Measurements from ENCODE around the gene DPF3.

Gene DPF3

GRCh38 chr14:72926292-72927028 lies 32.6 kb upstream of the DPF3 start, which contains the start of gene DCAF4:
Gene DCAF4 (plus strand): TSS chr14:72926464. CDS start chr14:72937979, 11,515 bp downstream.
- Histone ChIP-seq H3F3A (ENCODE audit: insufficient read depth, low read length) (peaks cover 4% of the 10 kb centered on the region; the same call in 1 of the 2 replicates), H3K9me2 (replicated peaks; ENCODE audit: insufficient read depth, low read length) (no peaks in the 10 kb centered on the region), H3K9me3 (replicated peaks; ENCODE audit: insufficient read depth, low read length) (no peaks in the 10 kb centered on the region), H3K79me2 (ENCODE audit: low read length) (peaks cover 23% of the 10 kb centered on the region), H3K4me2 (ENCODE audit: low read depth, low read length) (peak within 1 kb of the TSS; percentile 80), H3K9ac (ENCODE audit: low read length) (peak within 1 kb of the TSS; percentile 80), H4K20me1 (ENCODE audit: insufficient read depth, low read length) (no peaks in the 10 kb centered on the region), H3K27ac (ENCODE audit: low read length) (peak within 1 kb of the TSS; percentile 72; the same call in 1 of the 2 replicates), H3K4me3 (ENCODE audit: low read length) (peak within 1 kb of the TSS; percentile 79), H2AFZ (ENCODE audit: low read length) (peak within 1 kb of the TSS; percentile 72), H3K4me1 (ENCODE audit: low read length) (no peaks in the 10 kb centered on the region), H3K27me3 (replicated peaks; ENCODE audit: insufficient read depth, low read length) (no peaks in the 10 kb centered on the region), H3K36me3 (replicated peaks; ENCODE audit: insufficient read depth, low read length) (no peaks in the 10 kb centered on the region)
- peak; percentile 96 for DNase-seq
- TF ChIP-seq EZH2 (optimal IDR thresholded peaks at IDR 0.05; ENCODE audit: low read depth, low read length): no peak
- TF ChIP-seq EZH2phosphoT487 (IDR thresholded peaks at IDR 0.05; ENCODE audit: low read length): no peak
- TF ChIP-seq CTCF (IDR thresholded peaks at IDR 0.05; ENCODE audit: low read length): no peak

- Histone ChIP-seq H3K4me2 (ENCODE audit: low read depth, low read length) (peak overlapping the region; percentile 72), H4K20me1 (ENCODE audit: insufficient read depth, low read length) (no peaks in the 10 kb centered on the region), H3K36me3 (replicated peaks; ENCODE audit: insufficient read depth, low read length) (no peaks in the 10 kb centered on the region), H3K9ac (ENCODE audit: low read length) (peak overlapping the region; percentile 23; the same call in 1 of the 2 replicates), H3K9me2 (replicated peaks; ENCODE audit: insufficient read depth, low read length) (no peaks in the 10 kb centered on the region), H2AFZ (ENCODE audit: low read length) (peak overlapping the region; percentile 70), H3K4me1 (ENCODE audit: low read length) (no peaks in the 10 kb centered on the region), H3K79me2 (ENCODE audit: low read length) (peaks cover 20% of the 10 kb centered on the region), H3K9me3 (replicated peaks; ENCODE audit: insufficient read depth, low read length) (no peaks in the 10 kb centered on the region), H3K4me3 (ENCODE audit: low read length) (peak overlapping the region; percentile 62), H3K27me3 (replicated peaks; ENCODE audit: insufficient read depth, low read length) (no peaks in the 10 kb centered on the region), H3F3A (ENCODE audit: insufficient read depth, low read length) (peaks cover 4% of the 10 kb centered on the region; the same call in 1 of the 2 replicates), H3K27ac (ENCODE audit: low read length) (no peak overlapping the region)
- TF ChIP-seq EZH2 (optimal IDR thresholded peaks at IDR 0.05; ENCODE audit: low read depth, low read length) (no peak), EZH2phosphoT487 (IDR thresholded peaks at IDR 0.05; ENCODE audit: low read length) (no peak), CTCF (IDR thresholded peaks at IDR 0.05; ENCODE audit: low read length) (no peak)
- DNase-seq: no peak
These were observed 32.0 kb upstream of the DPF3 start for GRCh38 chr14:72925815-72926291.

GRCh38 chr14:72925171-72925759 lies 31.4 kb upstream of the DPF3 start:
- Histone ChIP-seq H3K9me3 (replicated peaks; ENCODE audit: insufficient read depth, low read length) (no peaks in the 10 kb centered on the region), H4K20me1 (ENCODE audit: insufficient read depth, low read length) (no peaks in the 10 kb centered on the region), H3K4me3 (ENCODE audit: low read length) (peak overlapping the region; percentile 62), H3F3A (ENCODE audit: insufficient read depth, low read length) (peaks cover 4% of the 10 kb centered on the region; the same call in 1 of the 2 replicates), H3K4me2 (ENCODE audit: low read depth, low read length) (peak overlapping the region; percentile 72), H2AFZ (ENCODE audit: low read length) (peak overlapping the region; percentile 70), H3K27me3 (replicated peaks; ENCODE audit: insufficient read depth, low read length) (no peaks in the 10 kb centered on the region), H3K9me2 (replicated peaks; ENCODE audit: insufficient read depth, low read length) (no peaks in the 10 kb centered on the region), H3K9ac (ENCODE audit: low read length) (no peak overlapping the region; the same call in 1 of the 2 replicates), H3K27ac (ENCODE audit: low read length) (no peak overlapping the region), H3K36me3 (replicated peaks; ENCODE audit: insufficient read depth, low read length) (no peaks in the 10 kb centered on the region), H3K4me1 (ENCODE audit: low read length) (no peaks in the 10 kb centered on the region), H3K79me2 (ENCODE audit: low read length) (peaks cover 18% of the 10 kb centered on the region)
- no peak for DNase-seq
- TF ChIP-seq EZH2 (optimal IDR thresholded peaks at IDR 0.05; ENCODE audit: low read depth, low read length): no peak
- TF ChIP-seq EZH2phosphoT487 (IDR thresholded peaks at IDR 0.05; ENCODE audit: low read length): no peak
- TF ChIP-seq CTCF (IDR thresholded peaks at IDR 0.05; ENCODE audit: low read length): no peak
